GM18951 (cell line): ENCODE results near the gene TFAM.
A peak's percentile ranks its signal among the peaks of the same experiment; 100 is the strongest.

Experiments
- POLR2A ChIP-seq: IDR thresholded peaks from 4 replicates; pipeline ENCODE4 v1.6.1; 2011; ENCODE audit warnings: mild to moderate bottlenecking; ENCODE audit not compliant: insufficient read length, insufficient read depth; ENCODE audit errors: extremely low read depth
- in situ Hi-C: fragments of 300-500 bp; cut with MboI; formaldehyde crosslinking; loops from one replicate; pipeline ENCODE4 v1.12.0; 2022; ENCODE audit warnings: low sequenced_read_pairs, mixed read lengths, inconsistent platforms; ENCODE audit not compliant: unreplicated experiment

Gene TFAM

DNA sequence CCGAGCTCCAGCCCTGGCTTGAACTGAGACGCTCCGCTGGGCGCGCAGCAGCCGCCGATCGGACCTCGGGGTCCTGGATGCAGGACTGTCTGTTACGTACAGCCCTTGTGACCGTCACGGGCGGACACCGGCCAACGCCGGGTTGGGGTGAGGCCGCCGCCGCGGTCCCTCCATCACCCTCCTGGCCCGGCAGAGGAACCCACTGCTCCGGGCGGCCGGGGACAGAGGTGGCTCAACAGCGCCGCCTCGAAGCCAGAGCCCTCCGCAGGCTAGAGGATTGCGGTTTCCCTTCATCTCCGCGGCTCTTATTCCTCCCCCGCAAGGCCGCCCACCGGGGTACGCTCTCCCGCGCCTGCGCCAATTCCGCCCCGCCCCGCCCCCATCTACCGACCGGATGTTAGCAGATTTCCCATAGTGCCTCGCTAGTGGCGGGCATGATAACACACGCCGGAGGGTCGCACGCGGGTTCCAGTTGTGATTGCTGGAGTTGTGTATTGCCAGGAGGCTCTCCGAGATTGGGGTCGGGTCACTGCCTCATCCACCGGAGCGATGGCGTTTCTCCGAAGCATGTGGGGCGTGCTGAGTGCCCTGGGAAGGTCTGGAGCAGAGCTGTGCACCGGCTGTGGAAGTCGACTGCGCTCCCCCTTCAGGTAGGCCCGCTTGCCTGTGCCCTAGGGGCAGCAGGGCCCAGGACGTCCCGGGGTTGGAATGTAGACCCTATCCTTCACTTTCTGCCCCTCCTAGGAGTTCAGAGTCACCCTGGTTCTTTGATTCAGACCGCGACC lies at the start of gene TFAM:
TFAM (plus strand) TSS at position 412 of the 785 bp plus-strand sequence; CDS start at position 550, 138 bp downstream.
- in situ Hi-C loops, result no loop called here
- TF ChIP-seq POLR2A, result peak; percentile 98

DNA sequence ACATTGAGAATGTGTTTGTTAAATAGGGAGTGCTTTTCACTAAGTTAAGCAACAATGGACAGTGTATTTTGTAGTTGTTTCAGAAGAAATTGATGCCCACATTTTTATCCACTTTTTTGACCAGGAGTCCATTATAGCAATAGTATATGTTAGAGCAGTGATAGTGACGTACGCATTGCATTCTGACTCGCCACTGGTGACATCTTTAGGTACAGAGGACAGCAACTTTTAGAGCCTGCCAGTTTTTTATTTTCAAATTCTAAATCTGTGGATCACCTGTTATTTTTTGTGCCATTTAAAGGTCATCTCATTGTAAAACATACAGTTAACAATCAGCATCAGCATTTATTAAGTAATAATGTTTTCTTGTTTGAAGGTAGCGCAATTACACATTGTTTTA lies 49.0 kb upstream of the TFAM start:
- in situ Hi-C loops, result no loop called here

DNA sequence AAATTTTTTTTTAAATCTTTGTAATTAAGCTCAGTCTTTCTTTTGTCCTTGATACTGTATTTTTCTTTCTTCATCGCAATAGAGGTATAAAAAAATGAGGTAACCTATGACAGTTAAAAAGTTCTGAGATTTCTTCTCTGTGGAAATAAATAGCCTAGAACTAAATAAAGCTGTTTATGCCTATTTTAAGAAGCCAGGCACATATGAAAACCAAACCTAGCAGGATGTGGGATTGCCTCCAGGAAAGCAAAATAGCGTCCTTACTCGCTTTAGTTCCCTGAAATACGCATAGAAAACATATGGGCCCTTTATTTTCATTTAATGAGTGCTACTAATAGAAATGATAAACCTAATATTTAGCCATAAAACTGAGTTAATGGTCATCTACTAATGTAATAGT lies 43.8 kb upstream of the TFAM start:
- in situ Hi-C loops, result no loop called here
- TF ChIP-seq POLR2A, result no peak

More for the DNA sequence above, 49.0 kb upstream of the TFAM start:
- no peak for TF ChIP-seq POLR2A

DNA sequence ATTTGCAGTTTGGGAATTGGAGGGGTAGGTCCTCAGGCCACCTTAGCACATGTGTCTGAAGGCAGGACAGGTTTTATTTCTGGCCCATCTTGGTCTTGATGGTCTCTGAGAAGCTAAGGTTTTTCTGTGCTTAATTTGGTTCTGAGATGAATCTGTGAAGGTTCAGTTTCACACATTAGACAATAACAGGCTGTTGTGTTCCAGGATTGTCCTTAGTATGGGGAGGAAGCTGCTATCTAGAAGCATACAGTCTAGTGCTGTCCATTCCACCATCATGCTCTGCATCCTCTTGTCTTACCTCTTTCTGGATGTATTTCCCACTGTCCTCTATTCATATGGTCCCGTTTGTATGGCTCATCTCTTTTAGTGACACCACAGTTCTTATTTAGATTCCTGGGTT lies 43.3 kb upstream of the TFAM start:
- no peak for TF ChIP-seq POLR2A
- in situ Hi-C loops, result no loop called here

DNA sequence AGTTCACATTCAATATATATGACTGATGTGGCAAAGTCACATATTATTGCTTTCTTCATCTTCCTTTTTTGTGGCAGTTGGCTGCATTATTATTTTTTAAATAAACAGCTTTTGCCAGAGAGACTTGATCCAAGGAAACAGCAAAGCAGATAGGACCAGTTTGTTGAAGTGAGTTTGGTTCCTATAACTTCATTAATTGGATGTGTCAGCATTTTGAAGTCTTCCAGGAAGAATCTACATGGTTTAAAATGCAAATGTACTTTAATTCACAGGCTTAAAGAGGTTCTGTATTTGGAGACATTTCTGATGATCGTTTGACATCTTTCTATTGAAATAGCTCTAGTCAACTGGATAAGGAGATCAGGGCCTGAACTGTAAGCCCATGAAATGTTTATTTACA lies 37.2 kb upstream of the TFAM start:
- in situ Hi-C loops, result no loop called here
- TF ChIP-seq POLR2A, result no peak

DNA sequence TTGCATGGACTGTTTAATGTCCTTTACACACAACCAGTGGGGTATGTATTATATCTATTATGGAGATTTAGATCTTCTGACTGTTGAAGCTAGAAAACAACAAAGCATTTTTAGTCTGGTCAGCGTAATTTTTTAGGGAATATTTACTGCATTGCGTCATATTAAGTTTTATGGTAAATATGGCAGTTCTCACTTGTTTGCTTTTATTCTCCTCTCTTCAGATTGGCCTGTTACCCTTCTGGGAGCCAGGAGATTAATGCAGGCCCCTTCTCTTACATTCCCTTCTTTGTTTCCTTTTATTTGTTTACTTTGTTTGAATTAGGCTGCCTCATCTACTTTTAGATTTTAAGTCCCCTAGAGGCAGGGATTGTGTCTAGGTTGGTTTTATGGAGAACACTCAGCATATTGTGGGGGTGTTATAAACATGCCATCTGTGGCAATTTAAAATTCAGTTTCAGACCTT lies 36.6 kb upstream of the TFAM start:
- in situ Hi-C loops, result no loop called here
- TF ChIP-seq POLR2A, result no peak

DNA sequence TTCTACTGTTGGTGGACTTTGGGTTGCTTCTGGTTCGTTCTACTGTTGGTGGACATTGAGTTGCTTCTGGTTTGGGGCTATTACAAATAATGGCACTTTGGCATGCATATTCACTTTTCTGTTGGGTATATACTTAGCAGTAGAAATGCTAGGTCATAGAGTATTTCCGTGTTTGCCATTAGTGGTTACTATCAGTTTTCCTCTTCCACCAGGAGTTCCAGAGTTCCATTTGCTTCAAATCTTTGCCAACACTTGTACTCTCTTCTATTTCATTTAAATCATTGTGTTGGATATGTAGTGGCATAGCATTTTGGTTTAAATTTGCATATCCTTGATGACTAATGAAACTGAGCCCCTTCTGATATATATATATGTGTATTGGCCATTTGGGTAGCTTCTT lies 35.2 kb upstream of the TFAM start:
- in situ Hi-C loops, result no loop called here
- TF ChIP-seq POLR2A, result no peak

DNA sequence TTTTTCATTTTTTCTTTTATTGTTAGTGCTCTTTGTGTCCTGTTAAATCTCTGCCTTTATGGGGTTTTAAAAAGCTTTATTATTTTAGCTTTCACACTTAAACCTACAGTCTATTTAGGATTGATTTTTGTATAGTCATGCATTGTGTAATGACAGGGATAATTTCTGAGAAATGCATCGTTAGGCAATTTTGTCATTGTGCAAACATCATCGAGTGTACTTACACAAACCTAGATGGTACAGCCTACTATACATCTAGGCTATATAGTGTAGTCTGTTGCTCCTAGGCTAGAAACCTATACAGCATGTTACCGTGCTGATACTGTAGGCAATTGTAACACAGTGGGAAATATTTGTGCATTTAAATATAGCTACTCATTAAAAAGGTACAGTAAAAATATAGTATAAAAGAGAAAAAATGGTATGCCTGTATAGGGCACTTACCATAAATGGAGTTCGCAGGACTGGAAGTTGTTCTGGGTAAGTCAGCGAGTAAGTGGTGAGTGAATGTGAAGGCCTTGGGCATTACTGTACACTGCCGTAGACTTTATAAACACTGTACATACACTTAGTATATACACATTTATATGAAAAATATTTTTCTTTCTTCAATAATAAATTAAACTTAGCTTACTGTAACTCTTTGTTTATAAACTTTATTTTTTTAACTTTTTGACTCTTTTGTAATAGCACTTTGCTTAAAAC lies 34.4 kb upstream of the TFAM start:
- in situ Hi-C loops, result no loop called here
- TF ChIP-seq POLR2A, result no peak

DNA sequence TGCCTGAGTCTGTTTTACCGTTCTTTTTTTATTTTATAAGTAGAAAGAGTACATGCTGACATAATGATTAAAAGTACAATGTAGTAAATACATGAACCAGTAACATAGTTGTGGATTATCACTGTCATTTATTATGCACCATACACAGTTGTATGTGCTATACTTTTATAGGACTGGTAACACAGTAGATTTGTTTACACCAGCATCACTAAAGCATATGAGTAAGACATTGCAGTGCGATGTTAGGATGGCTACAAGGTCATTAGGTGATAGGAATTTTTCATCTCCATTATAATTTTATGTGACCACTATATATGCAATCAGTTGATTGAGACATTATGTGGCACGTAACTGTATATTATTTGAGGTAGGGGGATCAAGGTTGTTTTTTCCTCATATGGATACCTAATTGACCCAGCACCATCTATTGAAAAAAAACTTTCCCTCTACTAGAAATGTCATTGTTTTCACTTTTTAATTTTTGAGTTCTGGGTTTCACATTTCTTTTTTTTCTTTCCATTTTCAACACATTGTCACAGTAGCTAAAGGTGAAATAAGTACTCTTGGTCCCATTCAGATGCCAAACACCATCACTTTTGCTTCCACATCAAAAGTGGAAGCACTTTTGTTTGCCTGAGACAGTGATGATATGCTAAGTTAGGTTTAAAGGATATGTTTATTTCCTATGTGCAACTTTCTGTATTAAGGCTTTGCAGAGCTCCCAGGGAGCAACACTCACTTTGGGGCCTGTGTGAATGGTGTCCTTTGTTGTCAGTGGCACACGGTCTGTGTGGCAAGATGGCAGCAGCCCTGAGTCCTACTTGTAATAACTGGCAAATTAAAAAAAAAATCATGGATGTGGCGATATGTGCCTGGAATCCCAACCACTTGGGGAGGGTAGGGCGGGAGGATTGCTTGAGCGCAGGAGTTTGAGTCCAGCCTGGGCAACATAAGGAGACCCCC lies 33.3 kb upstream of the TFAM start:
- in situ Hi-C loops, result no loop called here
- no peak for TF ChIP-seq POLR2A

DNA sequence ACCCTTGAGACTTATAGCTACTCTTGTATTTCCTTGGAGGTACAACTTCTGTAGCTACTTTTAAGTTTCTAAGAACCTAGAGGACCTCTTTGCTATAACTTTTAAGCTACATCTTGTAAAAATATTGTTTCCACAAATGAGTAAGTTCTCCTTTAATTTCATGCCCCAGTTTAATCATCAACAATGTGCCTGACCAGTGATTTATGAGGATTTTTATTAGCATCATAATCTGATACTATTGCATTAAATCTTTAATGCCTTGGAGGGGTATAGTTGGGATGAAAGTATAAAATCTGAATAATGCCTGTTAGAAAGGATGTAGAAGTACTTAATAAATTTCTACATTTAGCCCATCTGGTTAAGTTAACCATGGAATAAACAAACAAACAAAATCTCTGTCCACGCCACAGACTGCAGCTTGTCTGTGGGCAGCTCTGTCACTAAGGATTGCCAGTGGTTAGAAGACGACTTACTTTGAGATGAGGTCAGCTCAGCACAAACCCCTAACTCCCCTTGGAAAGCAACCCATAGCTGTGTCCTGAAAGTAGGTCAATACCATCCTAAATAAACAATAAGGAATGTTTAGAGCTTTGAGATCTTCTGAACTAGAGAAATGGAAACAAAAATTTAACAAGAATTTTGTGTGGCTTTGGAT lies 32.1 kb upstream of the TFAM start:
- no peak for TF ChIP-seq POLR2A

DNA sequence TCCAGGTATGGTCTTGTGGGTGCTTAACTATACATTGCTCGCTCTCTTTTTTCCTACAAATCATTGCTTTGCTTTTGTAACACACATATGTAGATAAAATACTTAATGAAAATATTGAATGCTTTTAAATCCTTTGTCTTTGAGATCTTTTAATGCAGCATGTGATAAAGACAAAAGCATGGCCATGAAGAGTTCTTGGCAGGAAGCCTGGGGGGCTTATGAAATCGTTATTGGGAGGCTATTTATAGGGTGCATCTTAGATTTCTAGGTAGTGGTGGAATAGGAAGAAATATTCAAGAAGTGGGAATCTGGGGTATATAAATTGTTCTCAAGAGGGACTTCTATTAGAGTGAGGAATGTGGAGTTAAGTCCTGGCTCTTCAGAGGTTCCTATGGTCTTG lies 28.5 kb upstream of the TFAM start:
- no peak for TF ChIP-seq POLR2A
- in situ Hi-C loops, result no loop called here

More for the DNA sequence above, 32.1 kb upstream of the TFAM start:
- in situ Hi-C loops, result no loop called here

DNA sequence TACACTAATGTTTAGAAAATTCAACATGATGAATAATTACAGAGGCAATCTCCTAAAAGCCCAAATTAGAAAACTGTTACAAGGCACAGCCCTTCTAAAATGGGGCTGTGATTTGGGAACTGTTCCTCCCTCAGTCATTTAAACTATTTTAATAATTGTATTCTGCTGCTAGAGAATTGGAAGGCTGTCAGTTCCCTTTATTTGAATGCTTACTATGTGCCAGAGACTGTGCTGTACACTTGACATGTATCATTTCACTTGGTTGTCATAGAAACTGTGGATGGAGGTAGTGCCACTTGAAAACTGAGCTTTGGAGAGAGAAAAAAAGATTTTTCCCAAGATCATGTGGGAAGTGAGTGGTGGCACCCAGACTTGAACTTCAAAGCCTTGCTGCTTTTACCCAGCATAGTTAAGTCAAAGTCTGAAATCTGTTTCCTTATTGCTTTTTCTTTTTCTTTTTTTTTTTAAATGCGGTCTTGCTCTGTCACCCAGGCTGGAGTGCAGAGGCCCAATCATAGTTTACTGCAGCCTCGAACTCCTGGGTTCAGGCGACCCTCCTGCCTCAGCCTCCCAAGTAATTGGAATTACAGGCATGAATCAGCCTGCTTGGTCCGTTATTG lies 26.8 kb upstream of the TFAM start:
- in situ Hi-C loops, result no loop called here
- TF ChIP-seq POLR2A, result no peak
